Smooth muscle cell (in vitro differentiated cells): ENCODE results near the gene KLHL8. TPM values are rescaled to one million over a fixed set of nuclear protein-coding genes. Genes with fewer than 3 reads are reported as not detected.

Experiments used
- DNase-seq: peaks from one replicate; lab custom pipeline; 2025; ENCODE audit not compliant: unreplicated experiment; lab: John Stamatoyannopoulos, UW
- H2AFZ ChIP-seq: fragments of 200-600 bp; sonication (generic); 2 replicates; pipeline ENCODE4 v1.6.0; 2016; ENCODE audit warnings: antibody characterized with exemption, low read depth, mild to moderate bottlenecking
- H3F3A ChIP-seq: fragments of 200-600 bp; sonication (generic); 2 replicates; pipeline ENCODE4 v1.6.0; 2017; ENCODE audit warnings: antibody characterized with exemption, low read depth
- H3K27ac ChIP-seq: fragments of 200-600 bp; sonication (generic); 2 replicates; pipeline ENCODE4 v1.5.1; 2016; ENCODE audit warnings: low read depth, mild to moderate bottlenecking
- H3K27me3 ChIP-seq: fragments of 200-600 bp; sonication (generic); 2 replicates; pipeline ENCODE4 v1.6.1; 2016; ENCODE audit warnings: low read depth, mild to moderate bottlenecking
- H3K36me3 ChIP-seq: fragments of 200-600 bp; sonication (generic); 2 replicates; pipeline ENCODE4 v1.5.1; 2016; ENCODE audit warnings: low read depth
- H3K4me1 ChIP-seq: fragments of 200-600 bp; sonication (generic); 2 replicates; pipeline ENCODE4 v1.5.1; 2016; ENCODE audit warnings: low read depth
- H3K4me2 ChIP-seq: fragments of 200-600 bp; sonication (generic); 2 replicates; pipeline ENCODE4 v1.6.0; 2016; ENCODE audit warnings: mild to moderate bottlenecking
- H3K4me3 ChIP-seq: fragments of 200-600 bp; sonication (generic); 2 replicates; pipeline ENCODE4 v1.5.1; 2016; ENCODE audit warnings: mild to moderate bottlenecking
- H3K79me2 ChIP-seq: fragments of 200-600 bp; sonication (generic); 2 replicates; pipeline ENCODE4 v1.6.0; 2016; ENCODE audit warnings: low read depth, mild to moderate bottlenecking
- H3K9ac ChIP-seq: fragments of 200-600 bp; sonication (generic); 2 replicates; pipeline ENCODE4 v1.6.0; 2016; ENCODE audit warnings: low read depth
- H3K9me3 ChIP-seq: fragments of 200-600 bp; sonication (generic); replicated peaks from 2 replicates; pipeline ENCODE4 v1.5.1; 2016; ENCODE audit warnings: low read depth
- H4K20me1 ChIP-seq: fragments of 200-600 bp; sonication (generic); 2 replicates; pipeline ENCODE4 v1.6.0; 2016; ENCODE audit warnings: low read depth
- WGBS: methylation state at CpG from one replicate; pipeline ENCODE4 v1.1.7; 2016; ENCODE audit warnings: low lambda C conversion rate; 5-methylcytosine and 5-hydroxymethylcytosine counted together
- polyA plus RNA-seq: library from polyadenylated mRNA; unstranded; fragments of >200 nt; fragmentation: Nextera tagmentation; extraction: Ambion mirVana; gene quantifications from 2 replicates; pipeline ENCODE4 v1.2.1, GENCODE V29; 2016
- total RNA-seq: library from RNA; depleted of rRNA; stranded (reverse); fragments of >200 nt; gene quantifications from 2 replicates; pipeline ENCODE4 v1.2.3, GENCODE V29; 2014
- TF ChIP-seq, protein P1 (sequence below): fragments of 200-600 bp; sonication (generic); IDR thresholded peaks from 2 replicates; pipeline ENCODE4 v1.5.1; 2017; ENCODE audit warnings: borderline replicate concordance, mild to moderate bottlenecking, antibody characterized with exemption; ENCODE audit not compliant: insufficient read depth, poor library complexity, severe bottlenecking

Gene KLHL8
- total and polyA plus RNA-seq, 2 experiments from 2014 or later = 6.3 to 8.8 TPM

DNA sequence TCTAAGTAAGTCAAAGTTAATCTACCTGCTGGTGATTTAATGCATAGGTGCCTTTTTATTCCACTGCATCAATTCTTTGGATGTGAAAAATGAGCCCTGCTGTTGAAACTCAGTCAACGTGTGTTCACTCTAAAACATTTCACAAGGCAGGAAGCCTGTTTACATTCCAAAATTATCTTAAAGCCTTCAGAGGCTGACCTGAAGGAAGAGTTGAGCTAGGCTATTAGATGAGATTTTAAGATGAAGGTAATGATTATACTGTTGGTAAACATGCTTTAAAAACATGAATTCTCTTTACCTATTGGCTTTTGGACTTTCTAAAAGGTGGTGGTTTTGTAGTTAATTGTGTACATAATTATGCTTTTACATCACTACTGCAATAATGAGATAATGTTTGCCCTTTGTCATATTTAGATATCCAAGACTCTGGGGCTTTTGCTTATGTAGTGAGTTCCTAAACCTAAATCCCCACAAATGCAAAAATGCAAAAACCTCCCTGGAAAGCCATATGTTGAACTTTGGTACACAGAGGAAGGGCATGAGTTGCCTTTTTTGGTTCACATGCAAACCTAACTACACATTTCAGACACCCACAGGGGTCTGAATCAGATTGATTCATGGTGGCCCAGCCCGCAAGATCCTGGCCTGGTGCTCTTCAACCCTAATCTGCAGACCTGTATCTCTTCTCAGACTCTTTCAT, 92.3 kb downstream of the KLHL8 start:
- no peak for DNase-seq
- Histone ChIP-seq H3K9ac (no peak overlapping the region), H3K4me2 (no peak overlapping the region), H3K4me1 (no peaks in the 10 kb centered on the region), H4K20me1 (peaks cover 4% of the 10 kb centered on the region), H3F3A (no peaks in the 10 kb centered on the region), H2AFZ (no peak overlapping the region), H3K4me3 (no peak overlapping the region), H3K27ac (no peak overlapping the region), H3K79me2 (no peaks in the 10 kb centered on the region), H3K9me3 (no peaks in the 10 kb centered on the region), H3K36me3 (peaks cover 10% of the 10 kb centered on the region), H3K27me3 (no peaks in the 10 kb centered on the region)
- WGBS = 52% methylated on average over 2 of the region's 2 CpGs
- TF ChIP-seq, protein P1, sequence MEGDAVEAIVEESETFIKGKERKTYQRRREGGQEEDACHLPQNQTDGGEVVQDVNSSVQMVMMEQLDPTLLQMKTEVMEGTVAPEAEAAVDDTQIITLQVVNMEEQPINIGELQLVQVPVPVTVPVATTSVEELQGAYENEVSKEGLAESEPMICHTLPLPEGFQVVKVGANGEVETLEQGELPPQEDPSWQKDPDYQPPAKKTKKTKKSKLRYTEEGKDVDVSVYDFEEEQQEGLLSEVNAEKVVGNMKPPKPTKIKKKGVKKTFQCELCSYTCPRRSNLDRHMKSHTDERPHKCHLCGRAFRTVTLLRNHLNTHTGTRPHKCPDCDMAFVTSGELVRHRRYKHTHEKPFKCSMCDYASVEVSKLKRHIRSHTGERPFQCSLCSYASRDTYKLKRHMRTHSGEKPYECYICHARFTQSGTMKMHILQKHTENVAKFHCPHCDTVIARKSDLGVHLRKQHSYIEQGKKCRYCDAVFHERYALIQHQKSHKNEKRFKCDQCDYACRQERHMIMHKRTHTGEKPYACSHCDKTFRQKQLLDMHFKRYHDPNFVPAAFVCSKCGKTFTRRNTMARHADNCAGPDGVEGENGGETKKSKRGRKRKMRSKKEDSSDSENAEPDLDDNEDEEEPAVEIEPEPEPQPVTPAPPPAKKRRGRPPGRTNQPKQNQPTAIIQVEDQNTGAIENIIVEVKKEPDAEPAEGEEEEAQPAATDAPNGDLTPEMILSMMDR = no peak

DNA sequence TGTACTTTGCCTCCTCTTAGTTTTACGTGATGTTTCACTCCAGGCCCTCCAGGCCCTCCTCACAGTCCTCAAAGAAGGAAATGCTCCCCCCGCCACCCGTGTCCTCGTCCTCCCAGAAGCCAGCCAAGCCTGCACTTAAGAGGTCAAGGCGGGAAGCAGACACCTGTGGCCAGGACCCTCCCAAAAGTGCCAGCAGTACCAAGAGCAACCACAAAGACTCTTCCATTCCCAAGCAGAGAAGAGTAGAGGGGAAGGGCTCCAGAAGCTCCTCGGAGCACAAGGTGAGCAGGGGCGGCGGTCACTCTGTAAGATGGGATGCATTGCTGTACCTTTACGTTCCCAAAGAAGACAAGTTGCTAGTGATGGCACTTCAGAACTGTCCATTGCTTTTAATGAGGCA, 94.4 kb downstream of the KLHL8 start:
- Histone ChIP-seq H3K27me3 (no peaks in the 10 kb centered on the region), H3K27ac (no peak overlapping the region), H3K4me3 (no peak overlapping the region), H3K4me2 (no peak overlapping the region), H3K36me3 (peaks cover 10% of the 10 kb centered on the region), H4K20me1 (peaks cover 4% of the 10 kb centered on the region), H3K79me2 (no peaks in the 10 kb centered on the region), H3K9ac (no peak overlapping the region), H3K9me3 (no peaks in the 10 kb centered on the region), H3F3A (no peaks in the 10 kb centered on the region), H3K4me1 (no peaks in the 10 kb centered on the region), H2AFZ (no peak overlapping the region)
- 97% methylated on average over 9 of the region's 9 CpGs for WGBS
- TF ChIP-seq, protein P1 = no peak
- DNase-seq = no peak

DNA sequence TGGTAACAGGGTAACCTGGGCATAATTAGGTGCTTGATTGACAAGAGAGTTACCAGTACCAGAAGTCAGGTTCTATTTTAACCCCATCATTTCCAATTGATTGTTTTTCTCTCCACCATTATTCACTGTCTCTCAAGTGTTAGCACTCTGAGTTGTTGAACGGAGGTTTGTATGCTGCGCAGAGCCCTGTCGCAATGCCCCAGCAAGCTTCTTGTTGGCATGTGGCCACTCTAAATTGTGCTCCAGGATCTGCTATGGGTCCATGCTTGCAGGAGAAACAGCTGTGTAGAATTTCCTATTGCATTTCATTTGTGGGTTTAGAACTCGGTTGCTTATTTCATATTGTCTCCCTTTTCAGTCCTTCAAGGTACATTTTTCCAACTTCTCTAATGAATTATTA, 98.2 kb downstream of the KLHL8 start:
- no peaks in the 10 kb centered on the region for H3K9me3 ChIP-seq
- no peak overlapping the region for H3K4me2 ChIP-seq
- H3K27me3 ChIP-seq = no peaks in the 10 kb centered on the region
- 98% methylated on average over 4 of the region's 4 CpGs for WGBS
- H3K4me1 ChIP-seq = no peaks in the 10 kb centered on the region
- H3K9ac ChIP-seq = no peak overlapping the region
- peaks cover 10% of the 10 kb centered on the region for H3K36me3 ChIP-seq
- peaks cover 4% of the 10 kb centered on the region for H4K20me1 ChIP-seq
- TF ChIP-seq, protein P1 = no peak
- H3K79me2 ChIP-seq = no peaks in the 10 kb centered on the region
- no peaks in the 10 kb centered on the region for H3F3A ChIP-seq
- H3K27ac ChIP-seq = no peak overlapping the region
- H2AFZ ChIP-seq = no peak overlapping the region
- H3K4me3 ChIP-seq = no peak overlapping the region
- no peak for DNase-seq
